ENCODE results near the gene KHDRBS2. TPM values are rescaled to one million over a fixed set of nuclear protein-coding genes. Genes with fewer than 3 reads are reported as not detected.

Gene KHDRBS2
- polyA plus RNA-seq: 4.4 TPM

DNA sequence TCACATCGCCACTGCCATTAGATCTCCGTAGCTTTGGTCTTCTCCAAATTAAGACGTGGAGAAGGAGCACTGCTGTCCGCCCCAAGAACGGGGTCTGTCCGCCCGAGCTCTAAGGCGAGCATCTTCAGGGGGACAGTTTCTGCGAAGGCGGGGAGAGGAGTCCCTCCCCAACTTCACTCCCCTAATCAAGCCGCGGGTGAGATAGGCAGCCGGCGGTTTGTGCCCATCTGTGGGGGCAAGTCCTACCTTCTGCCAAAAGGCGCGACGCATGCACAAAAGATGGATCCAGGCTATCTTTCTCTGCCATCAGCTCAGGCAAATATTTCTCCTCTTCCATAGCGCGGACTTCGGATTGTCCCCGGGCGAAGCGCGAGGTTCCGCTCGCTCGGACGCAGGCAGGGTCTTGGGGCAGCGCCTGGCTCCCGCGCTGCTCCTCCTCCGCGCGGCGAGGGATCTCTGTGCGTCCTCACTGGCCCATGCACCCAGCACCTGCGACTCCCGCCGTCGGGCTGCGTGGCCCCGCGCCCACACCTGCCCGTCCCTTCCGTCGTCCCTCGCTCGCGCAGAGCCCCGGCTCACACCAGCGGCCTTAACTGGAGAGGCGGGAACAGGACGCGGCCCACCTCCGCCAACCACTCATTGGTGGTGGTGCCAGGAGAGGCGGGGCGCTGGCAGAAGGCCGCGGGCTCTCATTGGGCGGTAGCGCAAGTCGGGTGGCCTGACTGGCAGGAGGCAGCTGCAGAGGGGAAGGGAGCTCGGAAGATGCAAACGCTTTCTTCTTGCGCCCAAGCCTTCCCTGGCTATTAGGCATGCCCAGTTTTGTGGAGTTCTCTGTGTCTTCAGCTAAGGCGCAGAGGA, at the start of gene KHDRBS2:
KHDRBS2 (minus strand) TSS at position 614 of the 858 bp plus-strand sequence.
- peaks cover 22 to 26% (median 24%) of the 10 kb centered on the region in 3 donors for H3K4me1 Mint-ChIP-seq
- peak within 1 kb of the TSS; percentile 4 to 90 (median 87) for H3K27ac Mint-ChIP-seq
- no peaks in the 10 kb centered on the region for H3K36me3 Mint-ChIP-seq
- no peaks in the 10 kb centered on the region for H3K9me3 Mint-ChIP-seq
- H3K27me3 Mint-ChIP-seq: no peaks in the 10 kb centered on the region
- peak within 1 kb of the TSS; percentile 94 to 99 (median 96) for H3K4me3 Mint-ChIP-seq

DNA sequence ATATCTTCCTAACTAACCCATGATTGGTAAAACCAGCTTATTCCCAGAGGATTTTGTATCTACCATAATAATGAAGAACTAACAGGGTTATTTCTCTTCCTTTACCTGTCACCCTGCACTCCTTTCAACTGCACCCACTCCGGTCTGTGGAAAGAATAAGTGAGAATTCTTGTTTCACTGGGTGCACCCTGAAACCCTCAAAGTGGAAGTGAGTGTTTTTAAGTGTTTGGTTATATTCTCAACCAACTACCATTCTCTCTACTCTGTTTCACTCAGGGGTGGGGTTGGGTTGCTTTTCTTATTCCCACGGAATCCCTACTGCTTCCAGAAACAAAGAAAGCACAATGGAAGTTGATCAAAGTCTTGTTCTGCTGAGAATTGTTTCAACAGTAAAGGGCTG, 42.6 kb upstream of the KHDRBS2 start:
- Mint-ChIP-seq H3K4me3 (no peak overlapping the region), H3K9me3 (peaks cover 2 to 13% (median 6%) of the 10 kb centered on the region in 3 donors), H3K36me3 (peaks cover 1% of the 10 kb centered on the region), H3K27ac (no peak overlapping the region), H3K4me1 (peaks cover 0 to 8% (median 2%) of the 10 kb centered on the region in 3 donors), H3K27me3 (no peaks in the 10 kb centered on the region)

GRCh38 chr6:62324834-62325233, 38.8 kb upstream of the KHDRBS2 start:
- peaks cover 0 to 8% (median 1%) of the 10 kb centered on the region in 3 donors for H3K4me1 Mint-ChIP-seq
- H3K27ac Mint-ChIP-seq: no peak overlapping the region
- no peaks in the 10 kb centered on the region for H3K9me3 Mint-ChIP-seq
- H3K36me3 Mint-ChIP-seq: no peaks in the 10 kb centered on the region
- no peaks in the 10 kb centered on the region for H3K27me3 Mint-ChIP-seq
- H3K4me3 Mint-ChIP-seq: no peak overlapping the region

GRCh38 chr6:62323818-62324431, 37.9 kb upstream of the KHDRBS2 start:
- H3K27me3 Mint-ChIP-seq: no peaks in the 10 kb centered on the region
- H3K36me3 Mint-ChIP-seq: no peaks in the 10 kb centered on the region
- no peak overlapping the region for H3K4me3 Mint-ChIP-seq
- H3K27ac Mint-ChIP-seq: no peak overlapping the region
- no peaks in the 10 kb centered on the region for H3K9me3 Mint-ChIP-seq
- peaks cover 0 to 6% (median 1%) of the 10 kb centered on the region in 3 donors for H3K4me1 Mint-ChIP-seq

- Mint-ChIP-seq H3K4me1 (peaks cover 17 to 19% (median 17%) of the 10 kb centered on the region in 3 donors), H3K36me3 (peaks cover 6% of the 10 kb centered on the region), H3K27me3 (no peaks in the 10 kb centered on the region), H3K9me3 (peaks cover 3 to 10% (median 8%) of the 10 kb centered on the region in 3 donors), H3K27ac (peak overlapping the region; percentile 94 to 96 (median 94)), H3K4me3 (peak overlapping the region; percentile 35 to 81 (median 73))
These were observed 12.8 kb upstream of the KHDRBS2 start for GRCh38 chr6:62298745-62299392.

DNA sequence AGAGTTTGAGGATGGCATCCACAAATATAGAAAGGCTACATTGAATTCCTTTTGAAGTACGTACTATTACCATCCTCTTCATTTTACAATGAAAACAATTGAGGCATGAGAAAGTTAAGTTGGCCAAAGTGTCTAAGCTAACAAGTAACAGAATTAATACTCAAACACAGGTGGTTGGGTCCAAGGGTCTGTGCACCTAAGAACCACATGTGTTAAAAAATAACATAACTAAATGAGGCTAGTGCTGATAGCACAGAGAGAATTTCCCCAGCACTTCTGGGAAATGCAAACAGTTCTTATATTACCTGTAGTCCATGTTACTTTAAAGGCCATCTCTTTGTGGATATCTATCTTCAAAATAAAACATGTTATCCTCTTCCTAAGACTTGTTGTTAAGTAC, 10.5 kb upstream of the KHDRBS2 start:
- Mint-ChIP-seq H3K27ac (peak overlapping the region in 1 of 3 donors; percentile 23), H3K36me3 (peaks cover 6% of the 10 kb centered on the region), H3K4me3 (no peak overlapping the region), H3K4me1 (peaks cover 17 to 19% (median 17%) of the 10 kb centered on the region in 3 donors), H3K9me3 (peaks cover 3 to 10% (median 8%) of the 10 kb centered on the region in 3 donors), H3K27me3 (no peaks in the 10 kb centered on the region)

- Mint-ChIP-seq H3K27ac (no peak overlapping the region), H3K4me1 (peaks cover 16% of the 10 kb centered on the region in 3 donors), H3K4me3 (no peak overlapping the region), H3K9me3 (no peaks in the 10 kb centered on the region), H3K27me3 (no peaks in the 10 kb centered on the region), H3K36me3 (no peaks in the 10 kb centered on the region)
These were observed 2.9 kb upstream of the KHDRBS2 start for GRCh38 chr6:62288974-62289373.

- no peaks in the 10 kb centered on the region for H3K36me3 Mint-ChIP-seq
- H3K27me3 Mint-ChIP-seq: no peaks in the 10 kb centered on the region
- H3K9me3 Mint-ChIP-seq: no peaks in the 10 kb centered on the region
- peaks cover 18 to 20% (median 20%) of the 10 kb centered on the region in 3 donors for H3K4me1 Mint-ChIP-seq
- H3K27ac Mint-ChIP-seq: no peak overlapping the region
- H3K4me3 Mint-ChIP-seq: no peak overlapping the region
These were observed 2.5 kb upstream of the KHDRBS2 start for GRCh38 chr6:62288562-62288961.

DNA sequence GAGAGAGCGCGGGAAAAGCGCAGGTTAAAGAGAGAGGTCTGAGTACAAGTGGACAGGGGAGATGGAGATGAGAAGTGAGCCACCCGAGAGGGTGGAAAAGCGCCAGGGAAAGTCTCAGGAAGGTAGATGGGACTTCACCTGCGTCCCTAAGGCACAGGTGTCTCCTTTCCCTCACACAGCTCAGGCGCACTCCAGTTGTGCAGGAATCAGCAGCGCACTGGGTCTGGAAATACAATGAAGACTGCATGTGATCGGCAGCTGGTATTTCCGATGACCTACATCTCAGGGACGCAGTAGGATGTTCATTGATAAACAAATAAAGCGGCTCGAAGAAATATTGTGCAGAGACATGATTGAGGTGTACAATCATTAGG, 432 bp upstream of the KHDRBS2 start:
- H3K4me1 Mint-ChIP-seq: peaks cover 22 to 26% (median 24%) of the 10 kb centered on the region in 3 donors
- H3K27ac Mint-ChIP-seq: peak overlapping the region in 2 of 3 donors; percentile 4 to 90
- peak overlapping the region; percentile 94 to 99 (median 96) for H3K4me3 Mint-ChIP-seq
- H3K9me3 Mint-ChIP-seq: no peaks in the 10 kb centered on the region
- no peaks in the 10 kb centered on the region for H3K27me3 Mint-ChIP-seq
- H3K36me3 Mint-ChIP-seq: no peaks in the 10 kb centered on the region

DNA sequence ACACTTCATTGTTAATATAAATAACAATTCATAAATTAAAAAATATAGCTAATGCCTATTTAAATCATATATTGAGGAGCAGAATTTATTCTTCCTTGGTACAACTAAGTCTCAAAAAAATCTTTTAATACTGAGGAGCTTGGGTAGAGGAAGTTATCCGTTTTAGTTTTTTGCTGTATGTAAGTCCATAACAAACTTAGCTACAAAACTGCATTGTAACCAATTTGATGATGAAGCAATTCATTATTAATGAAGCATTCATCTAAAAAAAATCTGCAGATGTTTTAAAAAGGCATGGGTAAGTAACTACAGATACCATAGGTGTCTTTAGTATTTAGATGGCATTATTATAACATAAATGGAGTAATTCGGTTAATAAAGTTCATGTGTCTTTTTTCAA, 1.3 kb downstream of the KHDRBS2 start:
- Mint-ChIP-seq H3K27ac (peak overlapping the region in 1 of 3 donors; percentile 16), H3K9me3 (no peaks in the 10 kb centered on the region), H3K4me3 (peak overlapping the region; percentile 94 to 99 (median 96)), H3K36me3 (no peaks in the 10 kb centered on the region), H3K27me3 (no peaks in the 10 kb centered on the region), H3K4me1 (peaks cover 22 to 26% (median 24%) of the 10 kb centered on the region in 3 donors)

GRCh38 chr6:62283796-62284411, 2.1 kb downstream of the KHDRBS2 start:
- peak overlapping the region; percentile 24 to 67 (median 50) for H3K4me3 Mint-ChIP-seq
- peak overlapping the region in 1 of 3 donors; percentile 1 for H3K27ac Mint-ChIP-seq
- H3K36me3 Mint-ChIP-seq: no peaks in the 10 kb centered on the region
- peaks cover 22 to 26% (median 24%) of the 10 kb centered on the region in 3 donors for H3K4me1 Mint-ChIP-seq
- H3K27me3 Mint-ChIP-seq: no peaks in the 10 kb centered on the region
- no peaks in the 10 kb centered on the region for H3K9me3 Mint-ChIP-seq

DNA sequence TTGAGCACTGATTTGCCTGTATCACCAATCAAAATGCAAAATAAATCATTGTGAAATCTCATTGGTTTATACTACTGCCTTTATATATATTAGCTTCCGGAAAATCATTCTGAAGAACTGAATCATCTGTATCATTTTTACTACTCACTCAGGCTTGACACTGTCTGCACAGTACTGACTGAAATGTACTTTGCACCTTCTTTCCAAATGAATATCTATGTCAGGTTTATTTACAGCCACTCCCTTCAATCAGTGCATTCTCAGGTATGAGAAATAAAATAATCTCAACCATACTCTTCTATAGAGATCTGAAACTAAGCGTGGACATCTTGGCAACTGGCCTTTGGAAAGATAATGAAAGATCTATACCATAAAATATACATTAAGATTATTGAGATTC, 2.7 kb downstream of the KHDRBS2 start:
- H3K4me3 Mint-ChIP-seq: peak overlapping the region in 1 of 4 donors; percentile 66
- H3K27me3 Mint-ChIP-seq: no peaks in the 10 kb centered on the region
- H3K4me1 Mint-ChIP-seq: peaks cover 22 to 26% (median 24%) of the 10 kb centered on the region in 3 donors
- no peaks in the 10 kb centered on the region for H3K9me3 Mint-ChIP-seq
- H3K27ac Mint-ChIP-seq: peak overlapping the region in 1 of 3 donors; percentile 1
- H3K36me3 Mint-ChIP-seq: no peaks in the 10 kb centered on the region

DNA sequence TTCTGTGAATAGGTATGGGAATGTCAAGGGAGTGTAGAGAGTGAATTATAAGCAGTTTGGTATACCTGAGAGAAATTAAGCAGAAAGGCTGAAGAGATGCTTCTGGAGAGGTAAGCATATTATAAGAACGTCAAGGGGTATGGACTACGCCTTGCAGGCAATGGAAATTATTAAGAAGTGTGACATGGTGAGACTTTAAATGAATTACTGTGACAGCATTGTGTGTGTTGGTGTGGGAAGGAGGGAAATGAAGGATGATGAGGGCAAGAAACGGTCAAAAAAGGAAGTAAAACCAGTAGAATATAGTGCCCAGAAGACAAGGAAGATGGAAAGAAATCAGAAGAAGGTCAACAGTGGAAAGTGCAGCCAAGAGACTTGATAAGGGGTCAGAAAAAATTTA, 5.9 kb downstream of the KHDRBS2 start:
- no peak overlapping the region for H3K4me3 Mint-ChIP-seq

GRCh38 chr6:62272114-62272513, 13.9 kb downstream of the KHDRBS2 start:
- Mint-ChIP-seq H3K27ac (no peak overlapping the region), H3K27me3 (no peaks in the 10 kb centered on the region)

More for the DNA sequence above, 5.9 kb downstream of the KHDRBS2 start:
- Mint-ChIP-seq H3K27ac (no peak overlapping the region), H3K4me1 (peaks cover 12 to 14% (median 12%) of the 10 kb centered on the region in 3 donors), H3K27me3 (no peaks in the 10 kb centered on the region), H3K36me3 (no peaks in the 10 kb centered on the region), H3K9me3 (no peaks in the 10 kb centered on the region)

More at GRCh38 chr6:62272114-62272513, 13.9 kb downstream of the KHDRBS2 start:
- H3K9me3 Mint-ChIP-seq: no peaks in the 10 kb centered on the region
- peaks cover 3 to 8% (median 3%) of the 10 kb centered on the region in 3 donors for H3K4me1 Mint-ChIP-seq
- H3K36me3 Mint-ChIP-seq: no peaks in the 10 kb centered on the region
- no peak overlapping the region for H3K4me3 Mint-ChIP-seq
